Ovary (tissue), 3 donors: ENCODE results near the gene LRIG1.

Source experiments
- CTCF ChIP-seq, 3 donors: fragments of 450-650 bp in 2 of 3; fragments of 200-600 bp in 1 of 3; IDR thresholded peaks; one replicate each; pipeline versions ENCODE4 v1.5.1 to v1.8.0; 2016 to 2022; ENCODE audit warnings: antibody characterized with exemption in 3 of 3, mild to moderate bottlenecking in 1 of 3
- EP300 ChIP-seq: sonication (generic); formaldehyde crosslinking; IDR thresholded peaks from one replicate; pipeline ENCODE4 v1.6.1; 2017; ENCODE audit warnings: antibody characterized with exemption
- POLR2A ChIP-seq: fragments of 450-650 bp; IDR thresholded peaks from one replicate; pipeline ENCODE4 v1.6.1; 2017; ENCODE audit warnings: antibody characterized with exemption, mild to moderate bottlenecking, moderate library complexity
- donor health status: DM: no; HTN: no; CAD: no.

GRCh38 chr3:66476852-66477381, 23.9 kb downstream of the LRIG1 start:
- no peak for TF ChIP-seq CTCF (IDR thresholded peaks at IDR 0.05)
- TF ChIP-seq POLR2A: no peak
- no peak for TF ChIP-seq EP300
